WTC11 (cell line): ENCODE results near the gene CD2BP2. TPM values are rescaled to one million over a fixed set of nuclear protein-coding genes. Genes with fewer than 3 reads are reported as not detected.
A peak's percentile ranks its signal among the peaks of the same experiment; 100 is the strongest.

Source experiments
- ATAC-seq: fragments of 200-7000 bp; cut with Tn5 transposase; 2 replicates; pipeline ENCODE4 v1.10.0; 2021; ENCODE audit warnings: mild to moderate bottlenecking, moderate library complexity
- CTCF ChIA-PET: fragments of 300-600 bp; sonication (Branson Sonifier 250); formaldehyde crosslinking; loops from one replicate; lab custom pipeline; 2021; ENCODE audit warnings: antibody characterized with exemption; lab: Charles Lee
- POLR2A ChIA-PET: fragments of 350-600 bp; sonication (Branson Sonifier 250); formaldehyde crosslinking; loops from one replicate; lab custom pipeline; 2021; ENCODE audit warnings: antibody characterized with exemption; lab: Charles Lee
- DNase-seq: peaks from one replicate; pipeline ENCODE4 v3.0.0; 2021; ENCODE audit warnings: low spot score
- H3K27ac Mint-ChIP-seq: 2 replicates; pipeline ENCODE4 v1.8.0; 2021; ENCODE audit warnings: mixed read lengths
- H3K27me3 Mint-ChIP-seq: 2 replicates; pipeline ENCODE4 v1.8.0; 2021; ENCODE audit warnings: low read depth, mild to moderate bottlenecking, moderate library complexity, mixed read lengths
- H3K36me3 Mint-ChIP-seq: 2 replicates; pipeline ENCODE4 v1.8.0; 2021; ENCODE audit warnings: mixed read lengths
- H3K4me1 Mint-ChIP-seq: 2 replicates; pipeline ENCODE4 v1.8.0; 2022; ENCODE audit warnings: mixed read lengths
- H3K4me3 Mint-ChIP-seq: 2 replicates; pipeline ENCODE4 v1.8.0; 2021; ENCODE audit warnings: mild to moderate bottlenecking, moderate library complexity, mixed read lengths
- H3K9me3 Mint-ChIP-seq: 2 replicates; pipeline ENCODE4 v1.8.0; 2021; ENCODE audit warnings: mixed read lengths
- ATF1 ChIP-seq: sonication (generic); formaldehyde crosslinking; IDR thresholded peaks from 2 replicates; pipeline ENCODE4 v1.8.1; 2023; ENCODE audit warnings: mild to moderate bottlenecking, moderate library complexity, missing genetic modification reagents
- CREM ChIP-seq: sonication (generic); formaldehyde crosslinking; IDR thresholded peaks from 2 replicates; pipeline ENCODE4 v1.8.1; 2022; ENCODE audit warnings: mild to moderate bottlenecking, missing genetic modification reagents, moderate library complexity
- EMX1 ChIP-seq: fragments of 250-450 bp; sonication (Bioruptor Pico); IDR thresholded peaks from 2 replicates; pipeline ENCODE4 v1.8.0; 2021; ENCODE audit warnings: mild to moderate bottlenecking
- ESRRA ChIP-seq: sonication (generic); formaldehyde crosslinking; IDR thresholded peaks from 2 replicates; pipeline ENCODE4 v1.8.1; 2022; ENCODE audit warnings: mild to moderate bottlenecking, missing genetic modification reagents, borderline replicate concordance
- FOXK1 ChIP-seq: sonication (generic); formaldehyde crosslinking; IDR thresholded peaks from 2 replicates; pipeline ENCODE4 v1.8.0; 2022; ENCODE audit warnings: mild to moderate bottlenecking, moderate library complexity, missing genetic modification reagents
- KAT7 ChIP-seq: sonication (generic); formaldehyde crosslinking; IDR thresholded peaks from 2 replicates; pipeline ENCODE4 v1.8.1; 2023; ENCODE audit warnings: missing genetic modification reagents, mild to moderate bottlenecking, borderline replicate concordance
- MYBL2 ChIP-seq: sonication (generic); formaldehyde crosslinking; IDR thresholded peaks from 2 replicates; pipeline ENCODE4 v1.8.1; 2023; ENCODE audit warnings: mild to moderate bottlenecking, moderate library complexity, missing genetic modification reagents
- NR3C1 ChIP-seq: sonication (generic); formaldehyde crosslinking; conservative IDR thresholded peaks from 2 replicates; pipeline ENCODE4 v1.8.1; 2023; ENCODE audit warnings: low read depth, mild to moderate bottlenecking, missing genetic modification reagents
- RELA ChIP-seq: sonication (generic); formaldehyde crosslinking; IDR thresholded peaks from 2 replicates; pipeline ENCODE4 v1.8.1; 2022; ENCODE audit warnings: missing genetic modification reagents, mild to moderate bottlenecking, borderline replicate concordance
- SOX15 ChIP-seq: fragments of 250-450 bp; sonication (Bioruptor Pico); IDR thresholded peaks from 2 replicates; pipeline ENCODE4 v1.9.0; 2021; ENCODE audit warnings: mild to moderate bottlenecking
- SP1 ChIP-seq: sonication (generic); formaldehyde crosslinking; conservative IDR thresholded peaks from 2 replicates; pipeline ENCODE4 v1.8.1; 2022; ENCODE audit warnings: missing genetic modification reagents
- TEAD1 ChIP-seq: sonication (generic); formaldehyde crosslinking; IDR thresholded peaks from 2 replicates; pipeline ENCODE4 v1.8.0; 2022; ENCODE audit warnings: mild to moderate bottlenecking, missing genetic modification reagents
- ZNF121 ChIP-seq: sonication (generic); formaldehyde crosslinking; IDR thresholded peaks from 2 replicates; pipeline ENCODE4 v1.8.0; 2023; ENCODE audit warnings: missing genetic modification reagents
- total RNA-seq: library from RNA; stranded (reverse); gene quantifications from 3 replicates; pipeline ENCODE4 v1.2.3, GENCODE V29; 2021
- TF ChIP-seq, protein P1 (sequence below): sonication (generic); formaldehyde crosslinking; IDR thresholded peaks from 2 replicates; pipeline ENCODE4 v1.8.0; 2023; ENCODE audit warnings: missing genetic modification reagents
- TF ChIP-seq, protein P2 (sequence below): sonication (generic); formaldehyde crosslinking; IDR thresholded peaks from 2 replicates; pipeline ENCODE4 v1.8.0; 2022; ENCODE audit warnings: missing genetic modification reagents
- TF ChIP-seq, protein P3 (sequence below): sonication (generic); formaldehyde crosslinking; IDR thresholded peaks from 2 replicates; pipeline ENCODE4 v1.8.0; 2022; ENCODE audit warnings: mild to moderate bottlenecking, missing genetic modification reagents
- TF ChIP-seq, protein P4 (sequence below): sonication (generic); formaldehyde crosslinking; IDR thresholded peaks from 2 replicates; pipeline ENCODE4 v1.8.0; 2022; ENCODE audit warnings: mild to moderate bottlenecking, missing genetic modification reagents
- TF ChIP-seq, protein P5 (sequence below): sonication (generic); formaldehyde crosslinking; IDR thresholded peaks from 2 replicates; pipeline ENCODE4 v1.8.1; 2022; ENCODE audit warnings: low read depth, mild to moderate bottlenecking, moderate library complexity, missing genetic modification reagents, borderline replicate concordance
- TF ChIP-seq, protein P6 (sequence below): sonication (generic); formaldehyde crosslinking; IDR thresholded peaks from 2 replicates; pipeline ENCODE4 v1.8.1; 2023; ENCODE audit warnings: mild to moderate bottlenecking, missing genetic modification reagents
- TF ChIP-seq, protein P7 (sequence below): fragments of 250-450 bp; sonication (Bioruptor Pico); IDR thresholded peaks from 2 replicates; pipeline ENCODE4 v1.9.0; 2021; ENCODE audit warnings: mild to moderate bottlenecking
- TF ChIP-seq, protein P8 (sequence below): sonication (generic); formaldehyde crosslinking; IDR thresholded peaks from 2 replicates; pipeline ENCODE4 v1.8.0; 2022; ENCODE audit warnings: mild to moderate bottlenecking, missing genetic modification reagents

CD2BP2 gene
- total RNA-seq, 1 experiment from 2014 or later: 56.6 TPM

DNA sequence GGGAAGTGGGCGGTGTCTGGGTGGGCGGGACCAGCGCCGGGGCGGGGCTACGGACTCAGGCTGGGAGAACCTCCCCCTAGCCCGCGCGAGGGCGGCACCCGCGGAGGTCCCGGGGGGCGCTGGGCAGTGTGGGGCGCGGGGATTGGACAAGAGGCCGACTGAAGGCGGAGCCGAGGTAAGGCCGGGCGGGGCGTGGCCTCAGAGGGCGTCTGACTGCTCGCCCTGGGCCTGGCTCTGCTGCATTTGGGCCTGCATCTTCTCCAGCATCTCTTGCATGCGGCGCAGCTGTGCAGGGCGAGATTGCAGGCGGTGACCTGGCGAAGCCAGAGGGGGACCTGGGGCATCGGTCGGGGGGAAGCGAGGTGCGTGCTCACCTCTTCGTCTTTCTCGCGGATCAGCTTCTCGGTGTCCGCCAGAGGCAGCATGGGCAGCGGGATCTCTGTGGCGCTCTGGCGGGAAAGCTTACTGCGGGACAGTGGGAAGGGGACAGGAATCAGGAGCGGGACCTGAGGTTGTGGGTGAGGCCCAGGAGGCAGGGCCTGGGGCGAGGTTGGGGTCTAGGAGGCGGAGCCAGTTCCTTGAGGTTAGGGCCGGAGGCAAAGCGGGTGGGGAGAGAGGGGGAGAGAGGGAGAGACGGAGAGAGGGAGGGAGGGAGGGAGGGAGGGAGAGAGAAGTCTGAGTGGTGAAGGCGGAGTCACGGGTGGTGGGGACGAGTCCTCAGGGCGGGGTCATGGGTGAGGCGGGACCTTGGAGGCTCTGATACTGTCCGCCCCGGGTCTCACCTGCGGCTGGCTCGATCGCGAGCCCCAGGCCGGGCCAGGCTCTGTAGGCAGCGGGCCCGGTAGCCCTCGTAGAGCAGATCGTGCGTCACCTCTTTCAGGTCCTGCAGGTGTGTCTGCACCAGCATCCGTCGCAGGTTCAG lies 23.4 kb upstream of the CD2BP2 start (continued):
- TF ChIP-seq, protein P1, sequence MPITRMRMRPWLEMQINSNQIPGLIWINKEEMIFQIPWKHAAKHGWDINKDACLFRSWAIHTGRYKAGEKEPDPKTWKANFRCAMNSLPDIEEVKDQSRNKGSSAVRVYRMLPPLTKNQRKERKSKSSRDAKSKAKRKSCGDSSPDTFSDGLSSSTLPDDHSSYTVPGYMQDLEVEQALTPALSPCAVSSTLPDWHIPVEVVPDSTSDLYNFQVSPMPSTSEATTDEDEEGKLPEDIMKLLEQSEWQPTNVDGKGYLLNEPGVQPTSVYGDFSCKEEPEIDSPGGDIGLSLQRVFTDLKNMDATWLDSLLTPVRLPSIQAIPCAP (CRISPR knock-in tag): peak; percentile 85
- TF ChIP-seq, protein P2, sequence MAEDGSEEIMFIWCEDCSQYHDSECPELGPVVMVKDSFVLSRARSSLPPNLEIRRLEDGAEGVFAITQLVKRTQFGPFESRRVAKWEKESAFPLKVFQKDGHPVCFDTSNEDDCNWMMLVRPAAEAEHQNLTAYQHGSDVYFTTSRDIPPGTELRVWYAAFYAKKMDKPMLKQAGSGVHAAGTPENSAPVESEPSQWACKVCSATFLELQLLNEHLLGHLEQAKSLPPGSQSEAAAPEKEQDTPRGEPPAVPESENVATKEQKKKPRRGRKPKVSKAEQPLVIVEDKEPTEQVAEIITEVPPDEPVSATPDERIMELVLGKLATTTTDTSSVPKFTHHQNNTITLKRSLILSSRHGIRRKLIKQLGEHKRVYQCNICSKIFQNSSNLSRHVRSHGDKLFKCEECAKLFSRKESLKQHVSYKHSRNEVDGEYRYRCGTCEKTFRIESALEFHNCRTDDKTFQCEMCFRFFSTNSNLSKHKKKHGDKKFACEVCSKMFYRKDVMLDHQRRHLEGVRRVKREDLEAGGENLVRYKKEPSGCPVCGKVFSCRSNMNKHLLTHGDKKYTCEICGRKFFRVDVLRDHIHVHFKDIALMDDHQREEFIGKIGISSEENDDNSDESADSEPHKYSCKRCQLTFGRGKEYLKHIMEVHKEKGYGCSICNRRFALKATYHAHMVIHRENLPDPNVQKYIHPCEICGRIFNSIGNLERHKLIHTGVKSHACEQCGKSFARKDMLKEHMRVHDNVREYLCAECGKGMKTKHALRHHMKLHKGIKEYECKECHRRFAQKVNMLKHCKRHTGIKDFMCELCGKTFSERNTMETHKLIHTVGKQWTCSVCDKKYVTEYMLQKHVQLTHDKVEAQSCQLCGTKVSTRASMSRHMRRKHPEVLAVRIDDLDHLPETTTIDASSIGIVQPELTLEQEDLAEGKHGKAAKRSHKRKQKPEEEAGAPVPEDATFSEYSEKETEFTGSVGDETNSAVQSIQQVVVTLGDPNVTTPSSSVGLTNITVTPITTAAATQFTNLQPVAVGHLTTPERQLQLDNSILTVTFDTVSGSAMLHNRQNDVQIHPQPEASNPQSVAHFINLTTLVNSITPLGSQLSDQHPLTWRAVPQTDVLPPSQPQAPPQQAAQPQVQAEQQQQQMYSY (CRISPR knock-in tag): no peak
- TF ChIP-seq MYBL2 (CRISPR knock-in tag) (no peak), TEAD1 (CRISPR knock-in tag) (peak; percentile 37; the same call in 1 of the 2 replicates)

DNA sequence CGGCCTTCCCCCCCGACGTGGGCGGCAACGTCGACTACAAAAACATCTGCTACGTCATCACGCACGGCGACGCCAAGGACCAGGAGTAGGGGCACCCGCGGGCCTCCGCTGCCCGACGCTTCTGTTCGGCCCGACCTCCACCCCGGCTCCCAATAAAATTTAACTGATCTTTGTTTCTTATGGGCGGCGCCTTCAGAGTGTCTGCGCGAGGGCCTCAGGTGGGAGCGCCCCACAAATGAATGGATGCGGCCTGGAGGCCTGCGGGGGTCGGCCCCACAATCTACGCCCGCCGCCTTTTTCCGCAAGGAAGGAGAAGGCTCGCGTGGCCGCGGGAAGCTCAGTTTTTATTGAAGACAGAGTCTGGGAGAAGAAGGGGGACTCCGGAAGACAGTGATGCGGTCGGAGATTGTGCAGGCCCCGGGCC lies 22.7 kb upstream of the CD2BP2 start:
- POLR2A ChIA-PET: interaction anchor here (0.6 to 2.3 kb wide), 4 partner anchors 18 to 40 kb away, joined by 3 to 9 read pairs (median 6); partner anchors contain the start of gene ZNF48
- 0 out of 2 replicates have a peak, but pooled peaks cover 2% of the 10 kb centered on the region for H3K36me3 Mint-ChIP-seq
- TF ChIP-seq, protein P3, sequence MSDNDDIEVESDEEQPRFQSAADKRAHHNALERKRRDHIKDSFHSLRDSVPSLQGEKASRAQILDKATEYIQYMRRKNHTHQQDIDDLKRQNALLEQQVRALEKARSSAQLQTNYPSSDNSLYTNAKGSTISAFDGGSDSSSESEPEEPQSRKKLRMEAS: no peak; the same call in none of the 2 replicates
- TF ChIP-seq ZNF121 (peak; percentile 91), SOX15 (CRISPR knock-in tag) (no peak), NR3C1 (CRISPR knock-in tag) (no peak), RELA (CRISPR knock-in tag) (no peak), CREM (peak; percentile 85), FOXK1 (CRISPR knock-in tag) (peak; percentile 81; the same call in 1 of the 2 replicates), KAT7 (no peak), EMX1 (no peak), SP1 (CRISPR knock-in tag) (no peak; the same call in 1 of the 2 replicates), ESRRA (CRISPR knock-in tag) (no peak), ATF1 (no peak)
- TF ChIP-seq, protein P4, sequence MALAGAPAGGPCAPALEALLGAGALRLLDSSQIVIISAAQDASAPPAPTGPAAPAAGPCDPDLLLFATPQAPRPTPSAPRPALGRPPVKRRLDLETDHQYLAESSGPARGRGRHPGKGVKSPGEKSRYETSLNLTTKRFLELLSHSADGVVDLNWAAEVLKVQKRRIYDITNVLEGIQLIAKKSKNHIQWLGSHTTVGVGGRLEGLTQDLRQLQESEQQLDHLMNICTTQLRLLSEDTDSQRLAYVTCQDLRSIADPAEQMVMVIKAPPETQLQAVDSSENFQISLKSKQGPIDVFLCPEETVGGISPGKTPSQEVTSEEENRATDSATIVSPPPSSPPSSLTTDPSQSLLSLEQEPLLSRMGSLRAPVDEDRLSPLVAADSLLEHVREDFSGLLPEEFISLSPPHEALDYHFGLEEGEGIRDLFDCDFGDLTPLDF (CRISPR knock-in tag): no peak
- TF ChIP-seq, protein P5, sequence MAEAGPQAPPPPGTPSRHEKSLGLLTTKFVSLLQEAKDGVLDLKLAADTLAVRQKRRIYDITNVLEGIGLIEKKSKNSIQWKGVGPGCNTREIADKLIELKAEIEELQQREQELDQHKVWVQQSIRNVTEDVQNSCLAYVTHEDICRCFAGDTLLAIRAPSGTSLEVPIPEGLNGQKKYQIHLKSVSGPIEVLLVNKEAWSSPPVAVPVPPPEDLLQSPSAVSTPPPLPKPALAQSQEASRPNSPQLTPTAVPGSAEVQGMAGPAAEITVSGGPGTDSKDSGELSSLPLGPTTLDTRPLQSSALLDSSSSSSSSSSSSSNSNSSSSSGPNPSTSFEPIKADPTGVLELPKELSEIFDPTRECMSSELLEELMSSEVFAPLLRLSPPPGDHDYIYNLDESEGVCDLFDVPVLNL (CRISPR knock-in tag): no peak
- TF ChIP-seq, protein P6, sequence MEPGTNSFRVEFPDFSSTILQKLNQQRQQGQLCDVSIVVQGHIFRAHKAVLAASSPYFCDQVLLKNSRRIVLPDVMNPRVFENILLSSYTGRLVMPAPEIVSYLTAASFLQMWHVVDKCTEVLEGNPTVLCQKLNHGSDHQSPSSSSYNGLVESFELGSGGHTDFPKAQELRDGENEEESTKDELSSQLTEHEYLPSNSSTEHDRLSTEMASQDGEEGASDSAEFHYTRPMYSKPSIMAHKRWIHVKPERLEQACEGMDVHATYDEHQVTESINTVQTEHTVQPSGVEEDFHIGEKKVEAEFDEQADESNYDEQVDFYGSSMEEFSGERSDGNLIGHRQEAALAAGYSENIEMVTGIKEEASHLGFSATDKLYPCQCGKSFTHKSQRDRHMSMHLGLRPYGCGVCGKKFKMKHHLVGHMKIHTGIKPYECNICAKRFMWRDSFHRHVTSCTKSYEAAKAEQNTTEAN: no peak
- TF ChIP-seq, protein P7, sequence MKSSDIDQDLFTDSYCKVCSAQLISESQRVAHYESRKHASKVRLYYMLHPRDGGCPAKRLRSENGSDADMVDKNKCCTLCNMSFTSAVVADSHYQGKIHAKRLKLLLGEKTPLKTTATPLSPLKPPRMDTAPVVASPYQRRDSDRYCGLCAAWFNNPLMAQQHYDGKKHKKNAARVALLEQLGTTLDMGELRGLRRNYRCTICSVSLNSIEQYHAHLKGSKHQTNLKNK: no peak
- TF ChIP-seq, protein P8, sequence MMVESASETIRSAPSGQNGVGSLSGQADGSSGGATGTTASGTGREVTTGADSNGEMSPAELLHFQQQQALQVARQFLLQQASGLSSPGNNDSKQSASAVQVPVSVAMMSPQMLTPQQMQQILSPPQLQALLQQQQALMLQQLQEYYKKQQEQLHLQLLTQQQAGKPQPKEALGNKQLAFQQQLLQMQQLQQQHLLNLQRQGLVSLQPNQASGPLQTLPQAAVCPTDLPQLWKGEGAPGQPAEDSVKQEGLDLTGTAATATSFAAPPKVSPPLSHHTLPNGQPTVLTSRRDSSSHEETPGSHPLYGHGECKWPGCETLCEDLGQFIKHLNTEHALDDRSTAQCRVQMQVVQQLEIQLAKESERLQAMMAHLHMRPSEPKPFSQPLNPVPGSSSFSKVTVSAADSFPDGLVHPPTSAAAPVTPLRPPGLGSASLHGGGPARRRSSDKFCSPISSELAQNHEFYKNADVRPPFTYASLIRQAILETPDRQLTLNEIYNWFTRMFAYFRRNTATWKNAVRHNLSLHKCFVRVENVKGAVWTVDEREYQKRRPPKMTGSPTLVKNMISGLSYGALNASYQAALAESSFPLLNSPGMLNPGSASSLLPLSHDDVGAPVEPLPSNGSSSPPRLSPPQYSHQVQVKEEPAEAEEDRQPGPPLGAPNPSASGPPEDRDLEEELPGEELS (CRISPR knock-in tag): no peak

More for the DNA sequence above, 22.7 kb upstream of the CD2BP2 start:
- peak; percentile 38 for ATAC-seq
- Mint-ChIP-seq H3K27me3 (peaks cover 7% of the 10 kb centered on the region), H3K4me3 (peak overlapping the region; percentile 96), H3K9me3 (no peaks in the 10 kb centered on the region), H3K4me1 (peaks cover 14% of the 10 kb centered on the region), H3K27ac (peak overlapping the region; percentile 100)
- peak; percentile 89 for DNase-seq
- CTCF ChIA-PET: interaction anchor here (0.6 to 1.8 kb wide), 5 partner anchors 9 to 266 kb away, joined by 3 to 7 read pairs (median 4); partner anchors contain the start of gene ZNF48
